Right ventricle myocardium inferior (tissue), 1 donor: ENCODE data around the gene NT5DC1. TPM values are rescaled to one million over a fixed set of nuclear protein-coding genes. Genes with fewer than 3 reads are reported as not detected.

Experiments used
- ATAC-seq: fragments of 200-7000 bp; cut with Tn5 transposase; one replicate; pipeline ENCODE4 v1.9.1; 2020; ENCODE audit warnings: mild to moderate bottlenecking, moderate library complexity
- DNase-seq: peaks from one replicate; pipeline ENCODE4 v3.0.0; 2021; ENCODE audit errors: missing footprints
- intact Hi-C: fragments of 100-400 bp; cut with DNase I; formaldehyde crosslinking; loops from one replicate; pipeline ENCODE4 v1.11.0; 2022
- total RNA-seq: library from RNA; stranded (reverse); fragmentation: NEBNext Ultra II Directional; extraction: Animal tissue kit (Norgen Biotek cat#: 25700); gene quantifications from one replicate; pipeline ENCODE4 v1.2.1, GENCODE V29; 2021
- donor health status: DM: no; HTN: yes; CAD: no; lungs with severe emphysema.

Gene NT5DC1
- total RNA-seq, 1 donor from 2014 or later, result 49.9 TPM

DNA sequence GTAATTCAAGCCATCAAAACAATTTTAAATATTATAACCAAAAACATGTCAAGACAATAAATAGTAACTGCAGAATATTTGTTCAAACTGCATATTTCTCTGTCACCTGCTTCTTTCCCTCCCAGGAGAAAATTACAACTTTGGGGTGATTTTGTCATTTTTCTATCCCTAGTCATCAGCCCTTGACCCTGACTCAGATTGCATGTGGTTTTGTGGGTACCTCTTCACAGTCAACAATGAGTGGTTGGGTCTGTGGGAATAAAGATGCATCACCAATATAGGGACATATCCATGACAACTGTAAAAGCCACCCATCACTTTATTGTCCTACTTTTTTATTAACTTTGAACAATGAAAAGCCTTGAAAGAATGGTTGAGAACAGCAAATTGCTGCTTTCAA, 18.0 kb downstream of the NT5DC1 start:
- intact Hi-C loops, result no loop called here
- ATAC-seq (no peak), DNase-seq (no peak)

GRCh38 chr6:116120430-116120829, 19.8 kb downstream of the NT5DC1 start:
- intact Hi-C loops, result no loop called here
- no peak for DNase-seq
- no peak for ATAC-seq

DNA sequence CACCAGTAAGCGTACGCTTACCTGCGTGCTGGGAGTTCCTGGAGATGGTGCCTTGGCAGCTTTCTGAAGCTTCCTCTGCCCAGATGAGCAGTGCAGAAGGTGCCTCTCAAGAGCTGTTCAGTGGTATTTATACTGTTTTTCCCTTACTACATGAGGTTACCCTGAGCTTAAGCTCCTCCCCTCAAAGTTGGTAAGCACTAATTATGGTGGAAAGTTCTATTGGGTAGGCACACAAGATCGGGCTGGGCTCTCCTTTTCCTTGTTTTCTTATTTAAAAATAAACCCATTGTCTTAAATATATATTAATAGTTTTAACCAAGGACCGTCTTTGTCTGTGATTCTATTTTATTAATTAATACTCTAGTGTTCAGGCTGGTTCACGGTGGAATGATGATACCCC, 25.4 kb downstream of the NT5DC1 start, which contains the start of gene COL10A1:
Gene COL10A1 (minus strand): TSS at position 101 of the 400 bp plus-strand sequence. CDS start 640 bp downstream, outside the sequence.
- DNase-seq (no peak), ATAC-seq (no peak)
- intact Hi-C loops, result no loop called here

- DNase-seq (no peak), ATAC-seq (peak; percentile 28)
- intact Hi-C loops, result no loop called here
Observed at GRCh38 chr6:116127771-116128493, 27.3 kb downstream of the NT5DC1 start.

- intact Hi-C loops, result no loop called here
- no peak for DNase-seq
Observed at GRCh38 chr6:116133453-116133852, 32.8 kb downstream of the NT5DC1 start.

DNA sequence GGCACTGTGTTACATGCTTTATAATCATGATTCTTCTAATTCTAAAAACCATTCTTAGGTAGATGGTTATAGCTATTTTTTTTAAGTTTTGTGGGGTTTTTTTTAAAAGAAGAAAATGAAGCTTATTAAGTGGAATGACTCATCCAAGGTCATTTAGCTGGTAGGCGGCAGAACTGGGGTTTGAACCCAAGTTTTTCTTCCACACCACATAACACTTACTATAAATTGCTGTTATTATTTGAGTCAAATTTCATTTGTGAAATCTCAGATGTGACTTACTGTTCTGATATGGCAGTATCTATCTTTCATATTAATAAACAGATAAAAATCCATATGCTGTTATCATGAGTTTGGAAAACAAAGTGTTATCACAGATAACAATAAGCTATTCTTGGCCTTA, 35.7 kb downstream of the NT5DC1 start:
- DNase-seq (no peak), ATAC-seq (no peak)
- intact Hi-C loops, result no loop called here

More at GRCh38 chr6:116133453-116133852, 32.8 kb downstream of the NT5DC1 start:
- no peak for ATAC-seq

DNA sequence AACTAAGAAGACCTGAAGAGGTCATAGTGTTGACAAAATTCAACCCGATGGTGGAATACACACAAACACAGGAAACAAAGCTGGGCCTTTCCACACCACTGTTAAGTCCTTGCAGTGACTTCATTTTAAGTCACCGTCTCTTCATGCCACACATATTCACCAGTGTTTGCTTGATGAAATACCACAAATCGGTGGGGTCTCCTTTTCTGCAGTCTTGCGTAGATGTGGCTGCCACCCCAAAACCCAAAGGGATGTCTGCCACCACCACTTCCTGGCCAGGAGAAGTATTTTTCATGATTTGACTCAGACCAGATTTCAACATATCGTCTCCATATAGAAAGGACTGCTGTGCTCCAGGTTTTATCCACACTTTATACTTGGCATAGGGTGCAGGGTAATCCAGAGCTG, 36.3 kb downstream of the NT5DC1 start:
- DNase-seq (no peak), ATAC-seq (no peak)
- intact Hi-C loops, result no loop called here

DNA sequence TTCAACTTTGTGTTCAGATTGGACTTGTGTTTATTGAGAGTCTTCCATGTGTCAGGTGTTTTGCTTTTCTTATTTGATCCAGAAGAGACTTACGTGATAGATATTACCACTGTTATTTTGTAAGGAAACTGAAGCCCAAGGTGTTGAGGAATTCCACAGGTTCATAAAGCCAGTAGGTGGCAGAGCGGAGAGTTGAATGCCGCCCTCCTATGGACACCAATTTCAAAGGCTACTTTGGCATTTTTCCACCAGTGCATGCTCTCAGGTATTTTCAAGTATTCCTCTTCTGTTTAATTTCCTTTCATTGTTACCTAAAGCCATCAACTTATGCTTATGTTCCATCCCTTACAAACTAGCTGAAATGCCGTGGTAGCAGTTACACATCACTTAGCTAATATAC, 39.3 kb downstream of the NT5DC1 start:
- intact Hi-C loops, result no loop called here
- ATAC-seq (no peak), DNase-seq (no peak)

- intact Hi-C loops, result no loop called here
- DNase-seq (no peak), ATAC-seq (peak; percentile 50)
Observed at GRCh38 chr6:116144605-116145004, 44.0 kb downstream of the NT5DC1 start.

DNA sequence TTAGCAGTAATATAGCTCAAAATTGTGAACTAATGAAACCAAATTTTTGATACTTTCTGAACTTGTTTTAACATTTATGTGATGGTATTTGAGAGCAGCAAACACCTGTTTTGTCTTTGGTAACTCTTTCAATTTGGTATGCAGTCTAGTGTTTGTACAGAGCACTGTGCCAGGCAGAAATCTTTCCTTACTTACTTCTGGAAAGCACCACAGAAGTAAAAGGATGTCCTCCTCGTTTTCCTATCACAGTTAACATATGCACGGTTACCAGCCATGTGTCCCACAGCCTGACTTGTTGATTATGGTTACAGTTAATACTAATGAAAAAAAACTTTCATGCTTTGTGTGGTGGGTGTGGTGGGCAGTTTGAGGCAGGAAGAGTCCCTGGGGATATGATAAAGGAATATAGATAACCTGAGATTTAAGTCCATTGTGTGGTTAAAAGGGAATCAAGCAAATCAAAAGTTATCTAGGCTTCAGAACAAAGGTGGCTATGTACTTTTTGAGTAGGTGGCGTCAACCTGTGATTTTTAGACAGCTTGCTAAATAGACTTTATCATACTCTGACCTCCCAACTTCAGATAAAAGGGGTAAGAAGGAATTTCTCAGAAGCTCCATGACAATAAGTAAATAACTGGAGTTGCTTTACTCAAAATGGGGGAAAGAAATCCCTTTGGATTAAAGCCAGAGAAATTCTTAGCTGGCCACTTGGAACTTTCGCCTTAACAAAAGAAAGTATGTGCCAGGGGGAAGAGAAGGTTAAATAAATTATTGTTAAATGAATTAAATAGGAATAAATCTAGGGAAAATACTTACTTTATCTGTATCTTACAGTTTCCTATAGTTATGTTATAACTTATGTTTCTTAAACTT, 45.4 kb downstream of the NT5DC1 start:
- ATAC-seq, result no peak
- intact Hi-C loops, result no loop called here
- no peak for DNase-seq

GRCh38 chr6:116152620-116153019, 52.0 kb downstream of the NT5DC1 start:
- ATAC-seq, result no peak
- DNase-seq, result no peak

GRCh38 chr6:116154887-116155286, 54.2 kb downstream of the NT5DC1 start:
- ATAC-seq, result no peak
- intact Hi-C loops, result no loop called here
- DNase-seq, result no peak

More at GRCh38 chr6:116152620-116153019, 52.0 kb downstream of the NT5DC1 start:
- intact Hi-C loops, result no loop called here

GRCh38 chr6:116156405-116157326, 56.0 kb downstream of the NT5DC1 start:
- intact Hi-C loops, result no loop called here
- no peak for DNase-seq
- no peak for ATAC-seq

- intact Hi-C loops, result no loop called here
- ATAC-seq, result no peak
- DNase-seq, result no peak
Observed at GRCh38 chr6:116157391-116157790, 56.7 kb downstream of the NT5DC1 start.

GRCh38 chr6:116158641-116159040, 58.0 kb downstream of the NT5DC1 start:
- no peak for DNase-seq
- ATAC-seq, result no peak
- intact Hi-C loops, result no loop called here

DNA sequence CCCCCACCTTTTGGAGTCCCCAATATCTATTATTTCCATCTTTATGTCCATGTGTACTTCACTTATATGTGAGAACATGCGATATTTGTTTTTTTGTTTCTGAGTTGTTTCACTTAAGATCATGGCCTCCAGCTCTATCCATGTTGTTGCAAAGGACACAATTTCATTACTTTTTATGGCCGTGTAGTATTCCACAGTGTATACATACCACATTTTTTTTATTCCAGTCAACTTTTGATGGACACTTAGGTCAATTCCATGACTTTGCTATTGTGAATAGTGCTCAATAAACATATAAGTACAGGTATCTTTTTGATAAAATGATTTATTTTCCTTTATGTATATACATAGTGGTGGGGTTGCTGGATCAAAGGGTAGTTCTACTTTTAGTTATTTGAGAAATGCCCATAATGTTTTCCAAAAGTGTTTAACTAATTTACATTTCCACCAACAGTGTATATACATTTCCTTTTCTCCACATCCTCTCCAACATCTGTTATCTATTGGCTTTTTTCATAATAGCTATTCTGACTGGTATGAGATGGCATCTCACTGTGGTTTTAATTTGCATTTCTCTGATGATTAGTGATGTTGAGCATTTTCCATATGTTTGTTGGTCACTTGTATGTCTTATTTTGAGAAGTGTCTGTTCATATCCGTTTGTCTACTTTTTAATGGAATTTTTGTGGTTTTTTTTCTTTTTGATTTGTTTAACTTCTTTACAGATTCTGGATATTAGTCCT, 59.3 kb downstream of the NT5DC1 start:
- DNase-seq, result no peak
- no peak for ATAC-seq
- intact Hi-C loops, result no loop called here

GRCh38 chr6:116165596-116165995, 64.9 kb downstream of the NT5DC1 start:
- DNase-seq (no peak), ATAC-seq (no peak)
- intact Hi-C loops, result no loop called here

GRCh38 chr6:116166369-116166768, 65.7 kb downstream of the NT5DC1 start:
- no peak for DNase-seq
- ATAC-seq, result no peak
- intact Hi-C loops, result no loop called here
